ENCODE measurements around the gene ZFPM1. TPM values are rescaled to one million over a fixed set of nuclear protein-coding genes. Genes with fewer than 3 reads are reported as not detected.

Gene ZFPM1
- total RNA-seq, 1 experiment from 2014 or later, result 1.1 TPM

GRCh38 chr16:88491560-88492310 is 38.7 kb downstream of the ZFPM1 start:
- no peak for DNase-seq
- Histone ChIP-seq H3K27me3 (ENCODE audit: control insufficient read depth, insufficient read depth, low read length) (no peaks in the 10 kb centered on the region), H3K36me3 (replicated peaks; ENCODE audit: control insufficient read depth, insufficient read depth, low read length) (no peaks in the 10 kb centered on the region), H3K4me3 (ENCODE audit: insufficient read depth, low read depth, low read length) (no peak overlapping the region)

- no peak for DNase-seq
These were observed 40.8 kb downstream of the ZFPM1 start for GRCh38 chr16:88493879-88494278.

GRCh38 chr16:88494335-88495154 is 41.5 kb downstream of the ZFPM1 start:
- Histone ChIP-seq H3K4me3 (ENCODE audit: insufficient read depth, low read depth, low read length) (no peak overlapping the region), H3K27me3 (ENCODE audit: control insufficient read depth, insufficient read depth, low read length) (no peaks in the 10 kb centered on the region), H3K36me3 (replicated peaks; ENCODE audit: control insufficient read depth, insufficient read depth, low read length) (no peaks in the 10 kb centered on the region)
- DNase-seq, result peak; percentile 85

More at GRCh38 chr16:88493879-88494278, 40.8 kb downstream of the ZFPM1 start:
- H3K36me3 ChIP-seq (replicated peaks; ENCODE audit: control insufficient read depth, insufficient read depth, low read length), result no peaks in the 10 kb centered on the region
- no peak overlapping the region for H3K4me3 ChIP-seq (ENCODE audit: insufficient read depth, low read depth, low read length)
- H3K27me3 ChIP-seq (ENCODE audit: control insufficient read depth, insufficient read depth, low read length), result no peaks in the 10 kb centered on the region

DNA sequence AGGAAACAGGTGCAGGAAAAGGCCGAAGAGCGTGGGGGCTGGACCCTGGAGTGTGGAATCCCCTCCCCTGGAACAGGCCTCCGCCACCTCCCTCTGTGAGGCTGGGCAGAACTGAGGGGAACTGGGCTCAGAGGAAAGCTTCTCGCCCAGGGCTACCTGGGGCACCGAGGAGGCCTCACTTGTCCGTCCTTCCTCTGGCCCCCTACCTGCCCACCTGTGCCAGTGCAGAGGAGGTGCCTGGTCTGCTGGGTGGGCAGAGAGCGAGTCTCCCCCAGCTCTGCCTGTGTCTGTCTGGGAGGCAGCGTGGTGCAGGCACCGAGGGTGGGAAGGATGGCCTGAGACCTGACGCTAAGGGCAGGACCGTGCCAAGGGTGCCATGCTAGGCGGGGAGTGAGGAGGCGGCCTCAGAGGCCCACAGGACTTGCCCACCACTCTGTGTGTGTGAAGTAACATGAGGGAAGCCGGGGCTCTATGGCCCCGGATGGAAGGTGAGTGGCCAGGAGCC is 42.2 kb downstream of the ZFPM1 start:
- no peak for DNase-seq
- H3K27me3 ChIP-seq (ENCODE audit: control insufficient read depth, insufficient read depth, low read length), result no peaks in the 10 kb centered on the region
- H3K36me3 ChIP-seq (replicated peaks; ENCODE audit: control insufficient read depth, insufficient read depth, low read length), result no peaks in the 10 kb centered on the region
- H3K4me3 ChIP-seq (ENCODE audit: insufficient read depth, low read depth, low read length), result no peak overlapping the region

GRCh38 chr16:88497561-88498462 is 44.7 kb downstream of the ZFPM1 start:
- DNase-seq, result no peak
- Histone ChIP-seq H3K27me3 (ENCODE audit: control insufficient read depth, insufficient read depth, low read length) (no peaks in the 10 kb centered on the region), H3K36me3 (replicated peaks; ENCODE audit: control insufficient read depth, insufficient read depth, low read length) (no peaks in the 10 kb centered on the region), H3K4me3 (ENCODE audit: insufficient read depth, low read depth, low read length) (no peak overlapping the region)

DNA sequence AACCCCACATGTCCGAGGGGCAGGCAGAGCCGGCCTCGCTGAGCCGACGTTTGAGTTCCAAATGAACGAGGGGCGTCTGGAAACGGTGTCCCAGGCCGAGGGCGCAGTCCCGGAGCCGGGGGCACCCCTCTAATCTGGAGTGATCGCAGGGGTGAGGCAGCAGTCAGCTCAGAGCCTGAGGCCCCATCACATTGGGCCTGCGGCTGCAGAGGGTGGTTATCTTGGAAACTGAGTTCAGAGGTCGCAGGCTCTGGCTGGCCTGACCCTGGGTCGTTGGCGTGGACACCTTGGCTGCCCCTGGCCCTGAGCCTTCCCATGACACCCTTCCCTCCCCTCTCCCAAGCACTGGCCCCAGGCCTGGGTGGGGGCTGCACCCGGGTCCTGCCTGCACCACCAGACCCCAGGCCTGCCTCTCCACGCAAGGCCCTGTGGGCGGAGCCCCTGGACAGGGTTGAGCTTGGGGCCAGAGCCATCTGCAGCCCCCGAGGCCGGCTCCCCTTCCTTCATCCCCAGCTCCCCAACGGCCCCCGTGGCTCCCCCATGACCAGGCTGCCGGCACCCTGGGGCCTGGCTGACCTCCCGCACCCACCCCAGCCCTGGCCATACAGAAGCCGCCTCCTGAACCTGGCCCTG is 45.6 kb downstream of the ZFPM1 start:
- no peak for DNase-seq
- H3K4me3 ChIP-seq (ENCODE audit: insufficient read depth, low read depth, low read length), result no peak overlapping the region
- H3K27me3 ChIP-seq (ENCODE audit: control insufficient read depth, insufficient read depth, low read length), result no peaks in the 10 kb centered on the region
- H3K36me3 ChIP-seq (replicated peaks; ENCODE audit: control insufficient read depth, insufficient read depth, low read length), result no peaks in the 10 kb centered on the region

- no peak for DNase-seq
- H3K27me3 ChIP-seq (ENCODE audit: control insufficient read depth, insufficient read depth, low read length), result no peaks in the 10 kb centered on the region
- H3K4me3 ChIP-seq (ENCODE audit: insufficient read depth, low read depth, low read length), result no peak overlapping the region
- H3K36me3 ChIP-seq (replicated peaks; ENCODE audit: control insufficient read depth, insufficient read depth, low read length), result no peaks in the 10 kb centered on the region
These were observed 46.2 kb downstream of the ZFPM1 start for GRCh38 chr16:88499292-88499691.

- Histone ChIP-seq H3K27me3 (ENCODE audit: control insufficient read depth, insufficient read depth, low read length) (no peaks in the 10 kb centered on the region), H3K4me3 (ENCODE audit: insufficient read depth, low read depth, low read length) (no peak overlapping the region)
- no peak for DNase-seq
These were observed 46.8 kb downstream of the ZFPM1 start for GRCh38 chr16:88499836-88500251.

GRCh38 chr16:88500255-88500661 is 47.2 kb downstream of the ZFPM1 start:
- Histone ChIP-seq H3K4me3 (ENCODE audit: insufficient read depth, low read depth, low read length) (no peak overlapping the region), H3K27me3 (ENCODE audit: control insufficient read depth, insufficient read depth, low read length) (no peaks in the 10 kb centered on the region), H3K36me3 (replicated peaks; ENCODE audit: control insufficient read depth, insufficient read depth, low read length) (no peaks in the 10 kb centered on the region)
- no peak for DNase-seq

More at GRCh38 chr16:88499836-88500251, 46.8 kb downstream of the ZFPM1 start:
- no peaks in the 10 kb centered on the region for H3K36me3 ChIP-seq (replicated peaks; ENCODE audit: control insufficient read depth, insufficient read depth, low read length)

DNA sequence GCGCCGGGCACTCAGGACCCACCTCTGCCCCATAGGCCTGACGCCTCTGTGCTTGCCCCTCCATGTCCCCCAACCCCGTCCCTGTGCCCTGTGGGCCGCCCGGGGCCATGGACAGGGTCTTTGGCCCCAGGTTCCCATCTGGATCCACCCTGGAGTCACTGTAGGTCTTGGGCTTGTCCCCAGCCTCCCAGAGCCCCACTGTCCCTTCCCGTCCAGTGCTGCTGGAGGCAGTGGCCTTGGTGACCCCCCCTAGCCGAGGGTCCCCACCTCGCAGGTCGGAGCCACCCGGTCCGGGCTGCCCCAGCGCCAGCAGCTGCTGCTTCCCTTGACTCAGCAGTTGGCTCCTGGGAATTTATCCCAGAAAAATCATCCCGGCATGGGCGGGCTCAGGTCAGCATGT is 49.3 kb downstream of the ZFPM1 start:
- H3K27me3 ChIP-seq (ENCODE audit: control insufficient read depth, insufficient read depth, low read length), result no peaks in the 10 kb centered on the region
- no peaks in the 10 kb centered on the region for H3K36me3 ChIP-seq (replicated peaks; ENCODE audit: control insufficient read depth, insufficient read depth, low read length)
- H3K4me3 ChIP-seq (ENCODE audit: insufficient read depth, low read depth, low read length), result no peak overlapping the region
- no peak for DNase-seq

GRCh38 chr16:88502776-88503280 is 49.7 kb downstream of the ZFPM1 start:
- no peaks in the 10 kb centered on the region for H3K27me3 ChIP-seq (ENCODE audit: control insufficient read depth, insufficient read depth, low read length)
- DNase-seq, result no peak

GRCh38 chr16:88503374-88503770 is 50.3 kb downstream of the ZFPM1 start:
- Histone ChIP-seq H3K27me3 (ENCODE audit: control insufficient read depth, insufficient read depth, low read length) (no peaks in the 10 kb centered on the region), H3K4me3 (ENCODE audit: insufficient read depth, low read depth, low read length) (no peak overlapping the region), H3K36me3 (replicated peaks; ENCODE audit: control insufficient read depth, insufficient read depth, low read length) (no peaks in the 10 kb centered on the region)
- no peak for DNase-seq

More at GRCh38 chr16:88502776-88503280, 49.7 kb downstream of the ZFPM1 start:
- Histone ChIP-seq H3K4me3 (ENCODE audit: insufficient read depth, low read depth, low read length) (no peak overlapping the region), H3K36me3 (replicated peaks; ENCODE audit: control insufficient read depth, insufficient read depth, low read length) (no peaks in the 10 kb centered on the region)

- DNase-seq, result no peak
- Histone ChIP-seq H3K27me3 (ENCODE audit: control insufficient read depth, insufficient read depth, low read length) (no peaks in the 10 kb centered on the region), H3K4me3 (ENCODE audit: insufficient read depth, low read depth, low read length) (no peak overlapping the region), H3K36me3 (replicated peaks; ENCODE audit: control insufficient read depth, insufficient read depth, low read length) (no peaks in the 10 kb centered on the region)
These were observed 50.9 kb downstream of the ZFPM1 start for GRCh38 chr16:88503771-88504488.
